Measurements from ENCODE around the gene CWH43.
A peak's percentile ranks its signal among the peaks of the same experiment; 100 is the strongest.
"Not testable (repeated sequence)": the region's sequence is repeated elsewhere in the genome, so short reads cannot be mapped to it uniquely, and the experiment has no call there.

CWH43 gene

GRCh38 chr4:48968814-48969213 lies 17.3 kb upstream of the CWH43 start:
- TF ChIP-seq CTCF (conservative IDR thresholded peaks at IDR 0.05; ENCODE audit: control insufficient read depth, insufficient read depth, low read depth, low read length), result no peak

GRCh38 chr4:48970471-48970921 lies 15.6 kb upstream of the CWH43 start:
- TF ChIP-seq CTCF (conservative IDR thresholded peaks at IDR 0.05; ENCODE audit: control insufficient read depth, insufficient read depth, low read depth, low read length), result no peak
- H3K4me3 ChIP-seq (ENCODE audit: control insufficient read depth, low read depth, low read length), result no peak overlapping the region
- peak; percentile 98 for DNase-seq (ENCODE audit: low read depth)

More at GRCh38 chr4:48968814-48969213, 17.3 kb upstream of the CWH43 start:
- H3K4me3 ChIP-seq (ENCODE audit: control insufficient read depth, low read depth, low read length), result no peak overlapping the region
- peak; percentile 91 for DNase-seq (ENCODE audit: low read depth)

GRCh38 chr4:48974979-48975640 lies 11.0 kb upstream of the CWH43 start:
- no peak for TF ChIP-seq CTCF (conservative IDR thresholded peaks at IDR 0.05; ENCODE audit: control insufficient read depth, insufficient read depth, low read depth, low read length)
- H3K4me3 ChIP-seq (ENCODE audit: control insufficient read depth, low read depth, low read length), result no peak overlapping the region
- DNase-seq (ENCODE audit: low read depth), result no peak

GRCh38 chr4:48976041-48976440 lies 10.0 kb upstream of the CWH43 start:
- no peak for TF ChIP-seq CTCF (conservative IDR thresholded peaks at IDR 0.05; ENCODE audit: control insufficient read depth, insufficient read depth, low read depth, low read length)
- no peak overlapping the region for H3K4me3 ChIP-seq (ENCODE audit: control insufficient read depth, low read depth, low read length)
- no peak for DNase-seq (ENCODE audit: low read depth)

- H3K4me3 ChIP-seq (ENCODE audit: control insufficient read depth, low read depth, low read length), result no peak overlapping the region
- DNase-seq (ENCODE audit: low read depth), result peak; percentile 55
- TF ChIP-seq CTCF (conservative IDR thresholded peaks at IDR 0.05; ENCODE audit: control insufficient read depth, insufficient read depth, low read depth, low read length), result no peak
Measured at GRCh38 chr4:48979914-48980579, 6.0 kb upstream of the CWH43 start.

GRCh38 chr4:48984005-48984404 lies 2.1 kb upstream of the CWH43 start:
- DNase-seq (ENCODE audit: low read depth); H3K4me3 ChIP-seq (ENCODE audit: control insufficient read depth, low read depth, low read length): not testable (repeated sequence)

GRCh38 chr4:48985602-48985975 lies 486 bp upstream of the CWH43 start:
- H3K4me3 ChIP-seq (ENCODE audit: control insufficient read depth, low read depth, low read length), result no peak overlapping the region
- DNase-seq (ENCODE audit: low read depth), result no peak
- no peak for TF ChIP-seq CTCF (conservative IDR thresholded peaks at IDR 0.05; ENCODE audit: control insufficient read depth, insufficient read depth, low read depth, low read length)
